ENCODE data around the gene ANO4. TPM values are rescaled to one million over a fixed set of nuclear protein-coding genes. Genes with fewer than 3 reads are reported as not detected.
"Not testable (repeated sequence)": the region's sequence is repeated elsewhere in the genome, so short reads cannot be mapped to it uniquely, and the experiment has no call there.

ANO4 gene
- total RNA-seq, 4 donors from 2014 or later: 0.06 TPM; not detected in 3

DNA sequence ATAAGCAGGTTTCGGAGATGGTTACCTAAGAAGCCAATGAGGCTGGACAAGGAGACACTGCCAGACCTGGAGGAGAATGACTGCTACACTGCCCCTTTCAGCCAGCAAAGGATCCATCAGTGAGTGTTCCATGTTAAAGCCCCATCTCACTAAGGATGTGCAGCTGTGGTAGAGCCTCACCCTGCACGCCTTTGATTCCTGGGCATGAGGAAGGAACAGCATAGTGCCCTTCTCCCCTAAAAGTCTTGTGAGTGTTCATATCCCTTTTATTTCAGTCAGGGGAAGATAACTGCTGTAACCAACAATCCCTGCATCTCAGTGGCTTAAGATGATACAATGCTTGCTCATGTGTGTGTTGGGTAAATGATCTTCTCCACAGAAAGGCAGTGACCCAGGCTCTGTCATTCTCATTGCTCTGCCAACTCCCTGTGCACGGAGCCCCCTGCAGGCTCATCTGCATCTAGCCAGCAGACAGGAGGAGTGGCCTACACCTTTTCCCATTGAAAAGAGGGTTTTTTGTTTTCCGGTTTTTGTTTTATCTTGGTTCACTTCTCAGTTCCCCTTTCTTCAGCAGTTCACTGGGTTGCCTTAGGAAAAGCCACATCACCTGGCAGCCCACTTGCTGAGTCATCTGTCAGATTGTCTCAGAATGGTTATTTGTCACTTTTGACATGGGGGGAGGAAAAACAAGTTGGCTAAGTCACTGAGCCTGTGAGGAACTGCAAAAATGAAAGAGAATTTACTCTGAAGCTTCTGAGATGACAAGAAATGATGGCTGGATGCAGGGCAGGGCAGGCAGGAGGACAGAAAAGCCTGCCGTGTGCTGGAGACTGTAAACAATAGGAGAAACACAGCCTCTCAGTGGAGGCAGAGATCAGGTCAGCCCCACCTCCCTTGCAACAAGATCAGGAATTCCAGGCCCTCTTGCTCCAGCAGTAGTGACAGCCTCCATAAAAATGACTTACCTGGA is 193.3 kb downstream of the ANO4 start:
- intact Hi-C loops (cut with DNase I; ENCODE audit: low total_unique reads): no loop called here
- no peak for DNase-seq (ENCODE audit: low spot score in 2 of 2)
- TF ChIP-seq POLR2A (IDR thresholded peaks at IDR 0.05): no peak
- TF ChIP-seq, protein P1, sequence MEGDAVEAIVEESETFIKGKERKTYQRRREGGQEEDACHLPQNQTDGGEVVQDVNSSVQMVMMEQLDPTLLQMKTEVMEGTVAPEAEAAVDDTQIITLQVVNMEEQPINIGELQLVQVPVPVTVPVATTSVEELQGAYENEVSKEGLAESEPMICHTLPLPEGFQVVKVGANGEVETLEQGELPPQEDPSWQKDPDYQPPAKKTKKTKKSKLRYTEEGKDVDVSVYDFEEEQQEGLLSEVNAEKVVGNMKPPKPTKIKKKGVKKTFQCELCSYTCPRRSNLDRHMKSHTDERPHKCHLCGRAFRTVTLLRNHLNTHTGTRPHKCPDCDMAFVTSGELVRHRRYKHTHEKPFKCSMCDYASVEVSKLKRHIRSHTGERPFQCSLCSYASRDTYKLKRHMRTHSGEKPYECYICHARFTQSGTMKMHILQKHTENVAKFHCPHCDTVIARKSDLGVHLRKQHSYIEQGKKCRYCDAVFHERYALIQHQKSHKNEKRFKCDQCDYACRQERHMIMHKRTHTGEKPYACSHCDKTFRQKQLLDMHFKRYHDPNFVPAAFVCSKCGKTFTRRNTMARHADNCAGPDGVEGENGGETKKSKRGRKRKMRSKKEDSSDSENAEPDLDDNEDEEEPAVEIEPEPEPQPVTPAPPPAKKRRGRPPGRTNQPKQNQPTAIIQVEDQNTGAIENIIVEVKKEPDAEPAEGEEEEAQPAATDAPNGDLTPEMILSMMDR (IDR thresholded peaks at IDR 0.05): no peak
- H3K4me3 ChIP-seq (ENCODE audit: low read depth, poor library complexity, severe bottlenecking): no peak overlapping the region
- 36 to 38% methylated on average over 5 of the region's 5 CpGs for WGBS, 2 donors

DNA sequence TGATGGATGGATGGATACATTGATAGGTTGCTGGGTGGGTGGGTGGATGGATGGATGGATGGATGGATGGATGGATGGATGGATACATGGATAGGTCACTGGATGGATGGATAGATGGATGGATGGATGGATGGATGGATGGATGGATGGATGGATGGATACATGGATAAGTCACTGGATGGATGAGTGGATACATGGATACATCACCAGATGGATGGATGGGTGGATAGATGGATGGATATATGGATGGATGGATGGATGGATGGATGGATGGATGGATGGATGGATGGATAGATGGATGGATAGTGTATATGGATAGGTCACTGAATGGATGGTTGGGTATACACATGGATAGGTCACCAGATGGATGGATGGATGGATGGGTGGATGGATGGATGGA is 194.9 kb downstream of the ANO4 start:
- intact Hi-C loops (cut with DNase I; ENCODE audit: low total_unique reads); H3K4me3 ChIP-seq (ENCODE audit: low read depth, poor library complexity, severe bottlenecking); DNase-seq (ENCODE audit: low spot score in 2 of 2): not testable (repeated sequence)

GRCh38 chr12:100991102-100991501 is 196.5 kb downstream of the ANO4 start:
- DNase-seq (ENCODE audit: low spot score in 2 of 2): no peak
- H3K4me3 ChIP-seq (ENCODE audit: low read depth, poor library complexity, severe bottlenecking): no peak overlapping the region
- TF ChIP-seq POLR2A (IDR thresholded peaks at IDR 0.05): no peak
- TF ChIP-seq, protein P1 (IDR thresholded peaks at IDR 0.05): no peak
- intact Hi-C loops (cut with DNase I; ENCODE audit: low total_unique reads): no loop called here
- 63 to 64% methylated on average over 2 of the region's 2 CpGs for WGBS, 2 donors

DNA sequence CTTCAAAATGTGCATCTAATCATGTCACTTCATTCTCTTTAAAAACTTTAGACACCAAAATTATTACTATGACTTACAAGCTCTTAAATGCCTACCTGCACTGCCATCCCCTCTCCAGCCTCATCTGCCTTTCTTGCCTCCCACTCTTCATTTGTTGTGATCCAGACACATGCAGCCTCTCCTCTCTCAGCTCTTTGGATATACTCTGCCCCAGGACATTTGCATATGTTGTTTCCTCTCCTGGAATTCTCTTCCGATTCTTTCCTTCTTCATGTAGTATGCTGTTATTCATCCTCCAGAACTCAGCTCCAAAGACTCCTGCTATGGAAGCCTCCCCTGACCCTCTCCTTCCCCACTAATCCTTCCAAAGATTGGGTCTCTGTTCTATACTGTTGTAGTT is 197.6 kb downstream of the ANO4 start:
- no peak for DNase-seq (ENCODE audit: low spot score in 2 of 2)
- 84 to 93% methylated on average over 1 of the region's 1 CpG for WGBS, 2 donors
- TF ChIP-seq, protein P1 (IDR thresholded peaks at IDR 0.05): no peak
- TF ChIP-seq POLR2A (IDR thresholded peaks at IDR 0.05): no peak
- intact Hi-C loops (cut with DNase I; ENCODE audit: low total_unique reads): no loop called here
- no peak overlapping the region for H3K4me3 ChIP-seq (ENCODE audit: low read depth, poor library complexity, severe bottlenecking)

GRCh38 chr12:100993916-100994450 is 199.4 kb downstream of the ANO4 start:
- H3K4me3 ChIP-seq (ENCODE audit: low read depth, poor library complexity, severe bottlenecking): no peak overlapping the region
- no peak for TF ChIP-seq POLR2A (IDR thresholded peaks at IDR 0.05)
- intact Hi-C loops (cut with DNase I; ENCODE audit: low total_unique reads): no loop called here
- 93 to 94% methylated on average over 2 of the region's 2 CpGs for WGBS, 2 donors
- DNase-seq (ENCODE audit: low spot score in 2 of 2): no peak

DNA sequence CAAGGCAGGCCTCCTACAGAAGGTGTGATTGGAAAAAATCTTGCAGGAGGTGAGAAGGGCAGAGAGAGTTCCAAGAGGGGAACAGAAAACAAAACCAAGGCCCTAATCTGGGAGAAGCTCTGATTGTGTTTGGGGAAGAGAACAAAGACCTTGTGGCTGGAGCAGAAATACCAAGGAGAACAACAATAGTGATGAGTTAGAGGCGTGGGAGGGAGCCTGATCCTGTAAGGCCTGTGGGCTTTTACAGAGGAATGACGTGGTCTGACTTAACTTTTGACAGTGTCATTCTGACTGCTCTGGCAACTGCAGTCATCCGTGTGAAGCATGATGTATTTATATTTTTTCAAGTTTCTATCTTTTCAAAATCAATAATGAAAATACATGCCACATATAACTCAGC is 200.6 kb downstream of the ANO4 start:
- intact Hi-C loops (cut with DNase I; ENCODE audit: low total_unique reads): no loop called here
- no peak for DNase-seq (ENCODE audit: low spot score in 2 of 2)
- WGBS, 2 donors: 60 to 64% methylated on average over 3 of the region's 3 CpGs
- no peak for TF ChIP-seq POLR2A (IDR thresholded peaks at IDR 0.05)
- TF ChIP-seq, protein P1 (IDR thresholded peaks at IDR 0.05): no peak
- H3K4me3 ChIP-seq (ENCODE audit: low read depth, poor library complexity, severe bottlenecking): no peak overlapping the region

Data from lower leg skin (tissue), 4 donors.